DOHH2 (cell line): ENCODE measurements around the gene MSL3B.
A peak's percentile ranks its signal among the peaks of the same experiment; 100 is the strongest.

Source experiments
- H3F3A ChIP-seq: fragments of 200-600 bp; sonication (generic), shearing (Covaris generic); 2 replicates; pipeline ENCODE4 v1.6.0; 2016; ENCODE audit warnings: antibody characterized with exemption, mild to moderate bottlenecking; ENCODE audit not compliant: control insufficient read depth, insufficient read depth
- H3K27ac ChIP-seq: fragments of 200-600 bp; sonication (generic); 2 replicates; pipeline ENCODE4 v1.5.1; 2014; ENCODE audit warnings: low read depth, mild to moderate bottlenecking, low read length, moderate library complexity
- H3K27me3 ChIP-seq: fragments of 200-600 bp; sonication (generic); 2 replicates; pipeline ENCODE4 v1.6.1; 2014; ENCODE audit warnings: mild to moderate bottlenecking, low read length, mixed read lengths; ENCODE audit not compliant: control insufficient read depth
- H3K36me3 ChIP-seq: fragments of 200-600 bp; sonication (generic); 2 replicates; pipeline ENCODE4 v1.6.1; 2014; ENCODE audit warnings: mild to moderate bottlenecking, low read length, moderate library complexity, mixed read lengths; ENCODE audit not compliant: control insufficient read depth
- H3K4me1 ChIP-seq: fragments of 200-600 bp; sonication (generic); 2 replicates; pipeline ENCODE4 v1.6.1; 2014; ENCODE audit warnings: mild to moderate bottlenecking, low read length, mixed read lengths; ENCODE audit not compliant: control insufficient read depth
- H3K4me2 ChIP-seq: fragments of 200-600 bp; sonication (generic); 2 replicates; pipeline ENCODE4 v1.6.0; 2014; ENCODE audit warnings: mild to moderate bottlenecking, low read length, moderate library complexity
- H3K4me3 ChIP-seq: fragments of 200-600 bp; sonication (generic); 2 replicates; pipeline ENCODE4 v1.5.1; 2014; ENCODE audit warnings: mild to moderate bottlenecking, low read length, mixed read lengths
- H3K79me2 ChIP-seq: fragments of 200-600 bp; sonication (generic); 2 replicates; pipeline ENCODE4 v1.6.1; 2014; ENCODE audit warnings: mild to moderate bottlenecking, low read length, mixed read lengths; ENCODE audit not compliant: control insufficient read depth
- H3K9me2 ChIP-seq: fragments of 200-600 bp; sonication (generic); replicated peaks from 2 replicates; pipeline ENCODE4 v1.6.1; 2014; ENCODE audit warnings: mild to moderate bottlenecking, low read length, mixed read lengths; ENCODE audit not compliant: control insufficient read depth
- H3K9me3 ChIP-seq: fragments of 200-600 bp; sonication (generic); 2 replicates; pipeline ENCODE4 v1.6.1; 2014; ENCODE audit warnings: antibody characterized with exemption, low read length, mixed read lengths; ENCODE audit not compliant: control insufficient read depth, insufficient read depth
- H4K20me1 ChIP-seq: fragments of 200-600 bp; sonication (generic); 2 replicates; pipeline ENCODE4 v1.6.0; 2014; ENCODE audit warnings: low read depth, mild to moderate bottlenecking, antibody characterized with exemption, low read length, moderate library complexity; ENCODE audit not compliant: control insufficient read depth, insufficient read depth
- CTCF ChIP-seq: fragments of 200-600 bp; sonication (generic); IDR thresholded peaks from one replicate; pipeline ENCODE4 v1.5.1; 2014; ENCODE audit warnings: antibody characterized with exemption, mild to moderate bottlenecking, low read depth, low read length; ENCODE audit not compliant: poor library complexity, severe bottlenecking
- EZH2phosphoT487 ChIP-seq: fragments of 200-600 bp; sonication (generic); IDR thresholded peaks from 2 replicates; pipeline ENCODE4 v1.6.1; 2017; ENCODE audit warnings: borderline replicate concordance, mild to moderate bottlenecking, antibody characterized with exemption, low read length, moderate library complexity, mixed read lengths

MSL3B gene

GRCh38 chr2:233867993-233868532 lies at the start of gene MSL3B:
TSS of gene MSL3B (minus strand) at chr2:233868386.
- Histone ChIP-seq H3F3A (no peaks in the 10 kb centered on the region), H3K27me3 (no peaks in the 10 kb centered on the region), H3K9me2 (no peaks in the 10 kb centered on the region), H3K36me3 (peaks cover 13% of the 10 kb centered on the region), H3K9me3 (no peaks in the 10 kb centered on the region), H4K20me1 (no peaks in the 10 kb centered on the region), H3K79me2 (no peaks in the 10 kb centered on the region), H3K4me1 (peaks cover 9% of the 10 kb centered on the region), H3K4me2 (peak within 1 kb of the TSS; percentile 81), H3K4me3 (peak within 1 kb of the TSS; percentile 82), H3K27ac (no peak within 1 kb of the TSS)
- no peak for TF ChIP-seq CTCF
- TF ChIP-seq EZH2phosphoT487: no peak

GRCh38 chr2:233917116-233917515 lies 48.9 kb upstream of the MSL3B start, which contains the start of gene TRPM8:
TSS of gene TRPM8 (plus strand) at chr2:233917373. CDS start at chr2:233926538, 9,165 bp downstream.
- H4K20me1 ChIP-seq: no peaks in the 10 kb centered on the region
- H3K9me2 ChIP-seq: no peaks in the 10 kb centered on the region
- H3K79me2 ChIP-seq: no peaks in the 10 kb centered on the region
- TF ChIP-seq EZH2phosphoT487 (no peak), CTCF (no peak)
- no peak within 1 kb of the TSS for H3K27ac ChIP-seq
- no peaks in the 10 kb centered on the region for H3K36me3 ChIP-seq
- peaks cover 17% of the 10 kb centered on the region for H3K27me3 ChIP-seq
- H3K4me1 ChIP-seq: no peaks in the 10 kb centered on the region
- no peaks in the 10 kb centered on the region for H3K9me3 ChIP-seq
- H3F3A ChIP-seq: no peaks in the 10 kb centered on the region
- no peak within 1 kb of the TSS for H3K4me3 ChIP-seq
- H3K4me2 ChIP-seq: no peak within 1 kb of the TSS

- Histone ChIP-seq H3F3A (no peaks in the 10 kb centered on the region), H3K27me3 (peaks cover 17% of the 10 kb centered on the region), H3K36me3 (no peaks in the 10 kb centered on the region), H3K4me3 (no peak overlapping the region), H4K20me1 (no peaks in the 10 kb centered on the region), H3K79me2 (no peaks in the 10 kb centered on the region), H3K27ac (no peak overlapping the region), H3K4me2 (no peak overlapping the region), H3K9me2 (no peaks in the 10 kb centered on the region), H3K4me1 (no peaks in the 10 kb centered on the region), H3K9me3 (no peaks in the 10 kb centered on the region)
- TF ChIP-seq CTCF: peak; percentile 16
- no peak for TF ChIP-seq EZH2phosphoT487
Measured at GRCh38 chr2:233915128-233915527, 46.9 kb upstream of the MSL3B start.
